Measurements from ENCODE around the gene TMCC1. TPM values are rescaled to one million over a fixed set of nuclear protein-coding genes. Genes with fewer than 3 reads are reported as not detected.

Gene TMCC1
- total and polyA plus RNA-seq, 10 of the 15 experiments (the other 5 are each of a cell fraction or from before 2014, with no cell fraction given): 2.3 to 21.1 (median 8.4) TPM

DNA sequence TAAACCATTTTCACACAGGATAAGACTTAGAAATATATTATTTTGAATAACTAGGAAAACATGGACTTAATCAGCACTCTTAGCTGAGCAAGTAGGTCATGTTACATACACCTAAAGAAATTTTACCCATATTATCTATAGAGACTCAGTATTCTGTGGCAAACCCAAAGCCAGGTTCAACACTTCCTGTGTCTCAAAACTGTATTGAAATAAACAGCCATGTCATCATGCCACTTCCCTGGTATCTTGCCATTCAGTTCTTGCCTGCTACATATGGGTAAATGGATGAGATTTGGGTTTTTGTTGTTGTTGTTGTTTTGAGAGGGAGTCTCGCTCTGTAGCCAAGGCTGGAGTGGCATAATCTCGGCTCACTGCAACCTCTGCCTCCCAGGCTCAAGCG lies 145.5 kb downstream of the TMCC1 start (continued):
- no peak for TF ChIP-seq EP300 (IDR thresholded peaks at IDR 0.05; ENCODE audit: borderline replicate concordance in 1 of 2, control insufficient read depth in 1 of 2, low read depth in 2 of 2, low read length in 2 of 2)
- TF ChIP-seq ZNF24 (IDR thresholded peaks at IDR 0.05): no peak
- TF ChIP-seq, protein P1, sequence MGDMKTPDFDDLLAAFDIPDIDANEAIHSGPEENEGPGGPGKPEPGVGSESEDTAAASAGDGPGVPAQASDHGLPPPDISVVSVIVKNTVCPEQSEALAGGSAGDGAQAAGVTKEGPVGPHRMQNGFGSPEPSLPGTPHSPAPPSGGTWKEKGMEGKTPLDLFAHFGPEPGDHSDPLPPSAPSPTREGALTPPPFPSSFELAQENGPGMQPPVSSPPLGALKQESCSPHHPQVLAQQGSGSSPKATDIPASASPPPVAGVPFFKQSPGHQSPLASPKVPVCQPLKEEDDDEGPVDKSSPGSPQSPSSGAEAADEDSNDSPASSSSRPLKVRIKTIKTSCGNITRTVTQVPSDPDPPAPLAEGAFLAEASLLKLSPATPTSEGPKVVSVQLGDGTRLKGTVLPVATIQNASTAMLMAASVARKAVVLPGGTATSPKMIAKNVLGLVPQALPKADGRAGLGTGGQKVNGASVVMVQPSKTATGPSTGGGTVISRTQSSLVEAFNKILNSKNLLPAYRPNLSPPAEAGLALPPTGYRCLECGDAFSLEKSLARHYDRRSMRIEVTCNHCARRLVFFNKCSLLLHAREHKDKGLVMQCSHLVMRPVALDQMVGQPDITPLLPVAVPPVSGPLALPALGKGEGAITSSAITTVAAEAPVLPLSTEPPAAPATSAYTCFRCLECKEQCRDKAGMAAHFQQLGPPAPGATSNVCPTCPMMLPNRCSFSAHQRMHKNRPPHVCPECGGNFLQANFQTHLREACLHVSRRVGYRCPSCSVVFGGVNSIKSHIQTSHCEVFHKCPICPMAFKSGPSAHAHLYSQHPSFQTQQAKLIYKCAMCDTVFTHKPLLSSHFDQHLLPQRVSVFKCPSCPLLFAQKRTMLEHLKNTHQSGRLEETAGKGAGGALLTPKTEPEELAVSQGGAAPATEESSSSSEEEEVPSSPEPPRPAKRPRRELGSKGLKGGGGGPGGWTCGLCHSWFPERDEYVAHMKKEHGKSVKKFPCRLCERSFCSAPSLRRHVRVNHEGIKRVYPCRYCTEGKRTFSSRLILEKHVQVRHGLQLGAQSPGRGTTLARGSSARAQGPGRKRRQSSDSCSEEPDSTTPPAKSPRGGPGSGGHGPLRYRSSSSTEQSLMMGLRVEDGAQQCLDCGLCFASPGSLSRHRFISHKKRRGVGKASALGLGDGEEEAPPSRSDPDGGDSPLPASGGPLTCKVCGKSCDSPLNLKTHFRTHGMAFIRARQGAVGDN (IDR thresholded peaks at IDR 0.05): no peak
- no peak for TF ChIP-seq BCL11A (IDR thresholded peaks at IDR 0.05; ENCODE audit: low read depth, low read length)

DNA sequence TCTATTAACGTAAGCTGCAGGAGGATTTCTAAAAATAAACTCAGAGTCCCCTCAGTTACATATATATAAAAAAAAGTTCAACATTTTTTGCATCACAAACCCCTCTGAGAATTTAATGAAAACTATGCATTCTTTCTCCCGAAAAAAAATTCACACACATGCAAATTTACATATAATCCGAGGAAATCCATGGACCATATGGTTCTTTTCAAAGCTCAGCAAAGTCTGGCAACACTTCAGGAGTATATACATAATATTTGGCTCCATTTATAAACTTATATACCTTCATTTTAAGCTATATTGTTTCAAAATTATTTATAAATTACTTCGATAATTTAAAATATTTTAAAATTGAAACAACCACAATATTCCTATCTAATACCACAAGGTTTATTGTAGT lies 146.4 kb downstream of the TMCC1 start:
- no peaks in the 10 kb centered on the region for H4K20me1 ChIP-seq (ENCODE audit: control insufficient read depth, insufficient read depth)
- no peaks in the 10 kb centered on the region; the same call in 2 of the 3 replicates for H3K9me3 ChIP-seq (replicated peaks; ENCODE audit: control insufficient read depth, insufficient read depth, low read length)
- BruUV-seq (replicated peaks): no TSS peak
- H2AFZ ChIP-seq (ENCODE audit: control insufficient read depth, low read depth, low read length): no peak overlapping the region
- no peaks in the 10 kb centered on the region for H3K4me1 ChIP-seq (ENCODE audit: control insufficient read depth, insufficient read depth, low read length)
- ATAC-seq (no peak), DNase-seq (ENCODE audit: low read depth, low spot score) (no peak), FAIRE-seq (no peak)
- intact Hi-C loops (cut with micrococcal nuclease; ENCODE audit: unreplicated experiment) (no loop called here), in situ Hi-C loops (cut with MboI) (no loop called here)
- POLR2A ChIA-PET: no interaction called here
- CTCF ChIA-PET: no interaction called here
- RAD21 ChIA-PET (ENCODE audit: unreplicated experiment): no interaction called here
- SMC1A ChIA-PET (ENCODE audit: uncharacterized antibody, unreplicated experiment): interaction anchor here (0.8 kb wide), 2 partner anchors 12 to 76 kb away, joined by 3 to 4 read pairs; no protein-coding TSS in a partner anchor
- H3K27me3 ChIP-seq (replicated peaks in 1 of 2; ENCODE audit: control insufficient read depth in 2 of 2, insufficient read depth in 2 of 2, low read length in 1 of 2): no peaks in the 10 kb centered on the region
- H3K79me2 ChIP-seq (ENCODE audit: control insufficient read depth, insufficient read depth, low read length): no peaks in the 10 kb centered on the region
- no peak overlapping the region for H3K4me3 ChIP-seq
- 93% methylated on average over 4 of the region's 4 CpGs for WGBS (ENCODE audit: insufficient coverage, insufficient replicate concordance, low lambda C conversion rate, missing lambda C conversion rate)
- H3K27ac ChIP-seq (ENCODE audit: control insufficient read depth, insufficient read depth): no peak overlapping the region
- no peak overlapping the region for H3K4me2 ChIP-seq (ENCODE audit: control insufficient read depth, insufficient read depth)
- no peaks in the 10 kb centered on the region for H3K36me3 ChIP-seq (ENCODE audit: control insufficient read depth in 2 of 2, insufficient read depth in 2 of 2, low read length in 1 of 2)
- H3K9ac ChIP-seq (ENCODE audit: control insufficient read depth, insufficient read depth, low read length): no peak overlapping the region
- no peak for TF ChIP-seq SUZ12 (IDR thresholded peaks at IDR 0.05; ENCODE audit: unreplicated experiment)
- no peak for TF ChIP-seq PML (IDR thresholded peaks at IDR 0.05; ENCODE audit: low read length)
- TF ChIP-seq BACH1 (IDR thresholded peaks at IDR 0.05; ENCODE audit: borderline replicate concordance): no peak
- TF ChIP-seq, protein P2, sequence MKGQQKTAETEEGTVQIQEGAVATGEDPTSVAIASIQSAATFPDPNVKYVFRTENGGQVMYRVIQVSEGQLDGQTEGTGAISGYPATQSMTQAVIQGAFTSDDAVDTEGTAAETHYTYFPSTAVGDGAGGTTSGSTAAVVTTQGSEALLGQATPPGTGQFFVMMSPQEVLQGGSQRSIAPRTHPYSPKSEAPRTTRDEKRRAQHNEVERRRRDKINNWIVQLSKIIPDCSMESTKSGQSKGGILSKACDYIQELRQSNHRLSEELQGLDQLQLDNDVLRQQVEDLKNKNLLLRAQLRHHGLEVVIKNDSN (IDR thresholded peaks at IDR 0.05; ENCODE audit: borderline replicate concordance, extremely low read length, insufficient read depth, low read depth, low read length): no peak
- TF ChIP-seq SREBF1 (IDR thresholded peaks at IDR 0.05; ENCODE audit: low read length): no peak
- no peak for TF ChIP-seq ZNF24 (IDR thresholded peaks at IDR 0.05)
- TF ChIP-seq ESRRA (IDR thresholded peaks at IDR 0.05; ENCODE audit: low read length): no peak
- TF ChIP-seq, protein P3, sequence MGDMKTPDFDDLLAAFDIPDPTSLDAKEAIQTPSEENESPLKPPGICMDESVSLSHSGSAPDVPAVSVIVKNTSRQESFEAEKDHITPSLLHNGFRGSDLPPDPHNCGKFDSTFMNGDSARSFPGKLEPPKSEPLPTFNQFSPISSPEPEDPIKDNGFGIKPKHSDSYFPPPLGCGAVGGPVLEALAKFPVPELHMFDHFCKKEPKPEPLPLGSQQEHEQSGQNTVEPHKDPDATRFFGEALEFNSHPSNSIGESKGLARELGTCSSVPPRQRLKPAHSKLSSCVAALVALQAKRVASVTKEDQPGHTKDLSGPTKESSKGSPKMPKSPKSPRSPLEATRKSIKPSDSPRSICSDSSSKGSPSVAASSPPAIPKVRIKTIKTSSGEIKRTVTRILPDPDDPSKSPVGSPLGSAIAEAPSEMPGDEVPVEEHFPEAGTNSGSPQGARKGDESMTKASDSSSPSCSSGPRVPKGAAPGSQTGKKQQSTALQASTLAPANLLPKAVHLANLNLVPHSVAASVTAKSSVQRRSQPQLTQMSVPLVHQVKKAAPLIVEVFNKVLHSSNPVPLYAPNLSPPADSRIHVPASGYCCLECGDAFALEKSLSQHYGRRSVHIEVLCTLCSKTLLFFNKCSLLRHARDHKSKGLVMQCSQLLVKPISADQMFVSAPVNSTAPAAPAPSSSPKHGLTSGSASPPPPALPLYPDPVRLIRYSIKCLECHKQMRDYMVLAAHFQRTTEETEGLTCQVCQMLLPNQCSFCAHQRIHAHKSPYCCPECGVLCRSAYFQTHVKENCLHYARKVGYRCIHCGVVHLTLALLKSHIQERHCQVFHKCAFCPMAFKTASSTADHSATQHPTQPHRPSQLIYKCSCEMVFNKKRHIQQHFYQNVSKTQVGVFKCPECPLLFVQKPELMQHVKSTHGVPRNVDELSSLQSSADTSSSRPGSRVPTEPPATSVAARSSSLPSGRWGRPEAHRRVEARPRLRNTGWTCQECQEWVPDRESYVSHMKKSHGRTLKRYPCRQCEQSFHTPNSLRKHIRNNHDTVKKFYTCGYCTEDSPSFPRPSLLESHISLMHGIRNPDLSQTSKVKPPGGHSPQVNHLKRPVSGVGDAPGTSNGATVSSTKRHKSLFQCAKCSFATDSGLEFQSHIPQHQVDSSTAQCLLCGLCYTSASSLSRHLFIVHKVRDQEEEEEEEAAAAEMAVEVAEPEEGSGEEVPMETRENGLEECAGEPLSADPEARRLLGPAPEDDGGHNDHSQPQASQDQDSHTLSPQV (IDR thresholded peaks at IDR 0.05): no peak
- no peak for TF ChIP-seq HDAC6 (IDR thresholded peaks at IDR 0.05; ENCODE audit: unreplicated experiment)
- no peak for TF ChIP-seq SMC3 (IDR thresholded peaks at IDR 0.05; ENCODE audit: borderline replicate concordance, low read length)
- TF ChIP-seq SPI1 (IDR thresholded peaks at IDR 0.05; ENCODE audit: borderline replicate concordance, insufficient read depth, low read depth, low read length): no peak

Measured in GM12878 (cell line).